GM12873 (cell line): ENCODE data around the gene TP53INP2.

Experiments
- CTCF ChIP-seq: IDR thresholded peaks from 2 replicates; pipeline ENCODE4 v1.5.1; 2012; ENCODE audit warnings: low read depth, mild to moderate bottlenecking, moderate library complexity, low read length, control low read depth; ENCODE audit not compliant: insufficient read depth; ENCODE audit errors: missing control alignments

TP53INP2 gene

GRCh38 chr20:34729416-34729815 lies 25.3 kb downstream of the TP53INP2 start:
- no peak for TF ChIP-seq CTCF

- no peak for TF ChIP-seq CTCF
Measured at GRCh38 chr20:34732523-34732922, 28.4 kb downstream of the TP53INP2 start.

GRCh38 chr20:34736106-34736735 lies 32.1 kb downstream of the TP53INP2 start:
- no peak for TF ChIP-seq CTCF

- TF ChIP-seq CTCF, result no peak
Measured at GRCh38 chr20:34743039-34743438, 38.9 kb downstream of the TP53INP2 start.

- no peak for TF ChIP-seq CTCF
Measured at GRCh38 chr20:34744340-34744739, 40.2 kb downstream of the TP53INP2 start.

GRCh38 chr20:34744847-34745246 lies 40.7 kb downstream of the TP53INP2 start:
- no peak for TF ChIP-seq CTCF

GRCh38 chr20:34746674-34747073 lies 42.5 kb downstream of the TP53INP2 start:
- no peak for TF ChIP-seq CTCF
